HG03575 (cell line): ENCODE results near the gene ECHS1.

Source experiments
- ATAC-seq: cut with Tn5 transposase; IDR thresholded peaks from one replicate; pipeline ENCODE4 v1.9.1; 2021; ENCODE audit not compliant: unreplicated experiment, insufficient number of reproducible peaks, low FRiP score; ENCODE audit errors: extremely low read depth

Gene ECHS1

GRCh38 chr10:133313192-133313591, 60.0 kb downstream of the ECHS1 start:
- ATAC-seq: no peak

GRCh38 chr10:133312769-133313145, 60.4 kb downstream of the ECHS1 start:
- ATAC-seq: no peak
